Measurements from ENCODE around the gene RND2. TPM values are rescaled to one million over a fixed set of nuclear protein-coding genes. Genes with fewer than 3 reads are reported as not detected.
A peak's percentile ranks its signal among the peaks of the same experiment; 100 is the strongest.

The RND2 gene
- total and polyA plus RNA-seq, 2 of the 13 experiments (the other 11 are each of a cell fraction or from before 2014, with no cell fraction given): 0.05 to 0.11 TPM

DNA sequence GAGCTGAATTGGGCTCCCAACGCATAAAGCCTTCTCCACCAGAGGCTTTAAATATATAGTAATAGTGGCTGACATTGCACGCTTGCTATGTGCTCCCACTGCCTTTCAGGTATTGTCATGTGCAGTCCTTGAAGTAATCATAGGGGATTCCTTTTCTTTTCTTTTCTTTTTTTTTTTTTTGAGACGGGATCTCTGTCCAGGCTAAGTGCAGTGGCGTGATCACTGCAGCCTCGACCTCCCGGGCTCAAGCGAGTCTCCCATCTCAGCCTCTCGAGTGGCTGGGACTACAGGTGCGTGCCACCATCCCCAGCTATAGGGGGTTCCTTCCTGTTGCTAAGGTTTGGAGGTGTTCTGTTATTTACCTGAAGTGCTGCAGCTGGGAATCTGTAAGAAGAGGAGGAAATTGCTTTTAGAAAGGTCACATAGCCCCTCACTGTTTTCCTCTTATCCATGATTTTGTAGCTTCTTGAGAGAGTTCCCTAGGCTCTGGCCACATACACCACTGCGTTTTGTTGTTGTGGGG is 26.0 kb upstream of the RND2 start (continued):
- TF ChIP-seq, protein P1, sequence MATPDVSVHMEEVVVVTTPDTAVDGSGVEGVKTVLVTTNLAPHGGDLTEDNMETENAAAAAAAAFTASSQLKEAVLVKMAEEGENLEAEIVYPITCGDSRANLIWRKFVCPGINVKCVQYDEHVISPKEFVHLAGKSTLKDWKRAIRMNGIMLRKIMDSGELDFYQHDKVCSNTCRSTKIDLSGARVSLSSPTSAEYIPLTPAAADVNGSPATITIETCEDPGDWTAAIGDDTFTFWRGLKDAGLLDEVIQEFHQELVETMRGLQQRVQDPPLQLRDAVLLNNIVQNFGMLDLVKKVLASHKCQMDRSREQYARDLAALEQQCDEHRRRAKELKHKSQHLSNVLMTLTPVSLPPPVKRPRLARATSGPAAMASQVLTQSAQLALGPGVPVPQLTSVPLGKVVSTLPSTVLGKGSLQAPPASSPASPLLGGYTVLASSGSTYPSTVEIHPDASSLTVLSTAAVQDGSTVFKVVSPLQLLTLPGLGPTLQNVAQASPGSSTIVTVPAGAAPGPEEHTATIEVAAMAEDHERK (CRISPR knock-in tag; IDR thresholded peaks at IDR 0.05; ENCODE audit: low read depth): no peak
- TF ChIP-seq POLR2AphosphoS2 (IDR thresholded peaks at IDR 0.05; ENCODE audit: low read depth, low read length) (0 out of 2 replicates have a peak, but pooled peaks have one; percentile 43), SMARCE1 (IDR thresholded peaks at IDR 0.05; ENCODE audit: borderline replicate concordance) (no peak), ZBTB38 (CRISPR knock-in tag; IDR thresholded peaks at IDR 0.05) (no peak), U2AF2 (IDR thresholded peaks at IDR 0.05; ENCODE audit: low read depth, low read length) (no peak), SP5 (CRISPR knock-in tag; IDR thresholded peaks at IDR 0.05; ENCODE audit: borderline replicate concordance, low read depth) (no peak), CBX5 (CRISPR knock-in tag; IDR thresholded peaks at IDR 0.05; ENCODE audit: borderline replicate concordance) (no peak), GATAD1 (CRISPR knock-in tag; IDR thresholded peaks at IDR 0.05) (no peak), PHF21A (CRISPR knock-in tag; IDR thresholded peaks at IDR 0.05) (no peak), TAF15 (IDR thresholded peaks at IDR 0.05; ENCODE audit: low read depth, low read length, poor library complexity, severe bottlenecking) (no peak), SAP130 (CRISPR knock-in tag; IDR thresholded peaks at IDR 0.05; ENCODE audit: low read depth) (no peak), AKAP8 (CRISPR knock-in tag; IDR thresholded peaks at IDR 0.05) (peak; percentile 43; the same call in 1 of the 2 replicates)
- TF ChIP-seq, protein P2, sequence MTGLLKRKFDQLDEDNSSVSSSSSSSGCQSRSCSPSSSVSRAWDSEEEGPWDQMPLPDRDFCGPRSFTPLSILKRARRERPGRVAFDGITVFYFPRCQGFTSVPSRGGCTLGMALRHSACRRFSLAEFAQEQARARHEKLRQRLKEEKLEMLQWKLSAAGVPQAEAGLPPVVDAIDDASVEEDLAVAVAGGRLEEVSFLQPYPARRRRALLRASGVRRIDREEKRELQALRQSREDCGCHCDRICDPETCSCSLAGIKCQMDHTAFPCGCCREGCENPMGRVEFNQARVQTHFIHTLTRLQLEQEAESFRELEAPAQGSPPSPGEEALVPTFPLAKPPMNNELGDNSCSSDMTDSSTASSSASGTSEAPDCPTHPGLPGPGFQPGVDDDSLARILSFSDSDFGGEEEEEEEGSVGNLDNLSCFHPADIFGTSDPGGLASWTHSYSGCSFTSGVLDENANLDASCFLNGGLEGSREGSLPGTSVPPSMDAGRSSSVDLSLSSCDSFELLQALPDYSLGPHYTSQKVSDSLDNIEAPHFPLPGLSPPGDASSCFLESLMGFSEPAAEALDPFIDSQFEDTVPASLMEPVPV (CRISPR knock-in tag; IDR thresholded peaks at IDR 0.05): no peak; the same call in 1 of the 2 replicates
- TF ChIP-seq, protein P3, sequence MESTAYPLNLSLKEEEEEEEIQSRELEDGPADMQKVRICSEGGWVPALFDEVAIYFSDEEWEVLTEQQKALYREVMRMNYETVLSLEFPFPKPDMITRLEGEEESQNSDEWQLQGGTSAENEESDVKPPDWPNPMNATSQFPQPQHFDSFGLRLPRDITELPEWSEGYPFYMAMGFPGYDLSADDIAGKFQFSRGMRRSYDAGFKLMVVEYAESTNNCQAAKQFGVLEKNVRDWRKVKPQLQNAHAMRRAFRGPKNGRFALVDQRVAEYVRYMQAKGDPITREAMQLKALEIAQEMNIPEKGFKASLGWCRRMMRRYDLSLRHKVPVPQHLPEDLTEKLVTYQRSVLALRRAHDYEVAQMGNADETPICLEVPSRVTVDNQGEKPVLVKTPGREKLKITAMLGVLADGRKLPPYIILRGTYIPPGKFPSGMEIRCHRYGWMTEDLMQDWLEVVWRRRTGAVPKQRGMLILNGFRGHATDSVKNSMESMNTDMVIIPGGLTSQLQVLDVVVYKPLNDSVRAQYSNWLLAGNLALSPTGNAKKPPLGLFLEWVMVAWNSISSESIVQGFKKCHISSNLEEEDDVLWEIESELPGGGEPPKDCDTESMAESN (CRISPR knock-in tag; conservative IDR thresholded peaks at IDR 0.05): no peak
- TF ChIP-seq, protein P4, sequence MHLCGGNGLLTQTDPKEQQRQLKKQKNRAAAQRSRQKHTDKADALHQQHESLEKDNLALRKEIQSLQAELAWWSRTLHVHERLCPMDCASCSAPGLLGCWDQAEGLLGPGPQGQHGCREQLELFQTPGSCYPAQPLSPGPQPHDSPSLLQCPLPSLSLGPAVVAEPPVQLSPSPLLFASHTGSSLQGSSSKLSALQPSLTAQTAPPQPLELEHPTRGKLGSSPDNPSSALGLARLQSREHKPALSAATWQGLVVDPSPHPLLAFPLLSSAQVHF (CRISPR knock-in tag; IDR thresholded peaks at IDR 0.05): no peak
- TF ChIP-seq, protein P5, sequence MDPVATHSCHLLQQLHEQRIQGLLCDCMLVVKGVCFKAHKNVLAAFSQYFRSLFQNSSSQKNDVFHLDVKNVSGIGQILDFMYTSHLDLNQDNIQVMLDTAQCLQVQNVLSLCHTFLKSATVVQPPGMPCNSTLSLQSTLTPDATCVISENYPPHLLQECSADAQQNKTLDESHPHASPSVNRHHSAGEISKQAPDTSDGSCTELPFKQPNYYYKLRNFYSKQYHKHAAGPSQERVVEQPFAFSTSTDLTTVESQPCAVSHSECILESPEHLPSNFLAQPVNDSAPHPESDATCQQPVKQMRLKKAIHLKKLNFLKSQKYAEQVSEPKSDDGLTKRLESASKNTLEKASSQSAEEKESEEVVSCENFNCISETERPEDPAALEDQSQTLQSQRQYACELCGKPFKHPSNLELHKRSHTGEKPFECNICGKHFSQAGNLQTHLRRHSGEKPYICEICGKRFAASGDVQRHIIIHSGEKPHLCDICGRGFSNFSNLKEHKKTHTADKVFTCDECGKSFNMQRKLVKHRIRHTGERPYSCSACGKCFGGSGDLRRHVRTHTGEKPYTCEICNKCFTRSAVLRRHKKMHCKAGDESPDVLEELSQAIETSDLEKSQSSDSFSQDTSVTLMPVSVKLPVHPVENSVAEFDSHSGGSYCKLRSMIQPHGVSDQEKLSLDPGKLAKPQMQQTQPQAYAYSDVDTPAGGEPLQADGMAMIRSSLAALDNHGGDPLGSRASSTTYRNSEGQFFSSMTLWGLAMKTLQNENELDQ (CRISPR knock-in tag; IDR thresholded peaks at IDR 0.05; ENCODE audit: borderline replicate concordance): no peak
- TF ChIP-seq, protein P6, sequence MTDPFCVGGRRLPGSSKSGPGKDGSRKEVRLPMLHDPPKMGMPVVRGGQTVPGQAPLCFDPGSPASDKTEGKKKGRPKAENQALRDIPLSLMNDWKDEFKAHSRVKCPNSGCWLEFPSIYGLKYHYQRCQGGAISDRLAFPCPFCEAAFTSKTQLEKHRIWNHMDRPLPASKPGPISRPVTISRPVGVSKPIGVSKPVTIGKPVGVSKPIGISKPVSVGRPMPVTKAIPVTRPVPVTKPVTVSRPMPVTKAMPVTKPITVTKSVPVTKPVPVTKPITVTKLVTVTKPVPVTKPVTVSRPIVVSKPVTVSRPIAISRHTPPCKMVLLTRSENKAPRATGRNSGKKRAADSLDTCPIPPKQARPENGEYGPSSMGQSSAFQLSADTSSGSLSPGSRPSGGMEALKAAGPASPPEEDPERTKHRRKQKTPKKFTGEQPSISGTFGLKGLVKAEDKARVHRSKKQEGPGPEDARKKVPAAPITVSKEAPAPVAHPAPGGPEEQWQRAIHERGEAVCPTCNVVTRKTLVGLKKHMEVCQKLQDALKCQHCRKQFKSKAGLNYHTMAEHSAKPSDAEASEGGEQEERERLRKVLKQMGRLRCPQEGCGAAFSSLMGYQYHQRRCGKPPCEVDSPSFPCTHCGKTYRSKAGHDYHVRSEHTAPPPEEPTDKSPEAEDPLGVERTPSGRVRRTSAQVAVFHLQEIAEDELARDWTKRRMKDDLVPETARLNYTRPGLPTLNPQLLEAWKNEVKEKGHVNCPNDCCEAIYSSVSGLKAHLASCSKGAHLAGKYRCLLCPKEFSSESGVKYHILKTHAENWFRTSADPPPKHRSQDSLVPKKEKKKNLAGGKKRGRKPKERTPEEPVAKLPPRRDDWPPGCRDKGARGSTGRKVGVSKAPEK (CRISPR knock-in tag; IDR thresholded peaks at IDR 0.05; ENCODE audit: borderline replicate concordance): no peak

All from HepG2 (cell line).